Keratinocyte (primary cell): ENCODE measurements around the gene CISD2.

ENCODE experiments used
- CTCF ChIP-seq, 3 experiments: IDR thresholded peaks in 1 of 3; conservative IDR thresholded peaks in 1 of 3; optimal IDR thresholded peaks in 1 of 3; 2 replicates in 2 of 3; 3 replicates in 1 of 3; pipeline versions ENCODE3 to v1.5.1; 2011; ENCODE audit warnings: low read length in 3 of 3, mild to moderate bottlenecking in 3 of 3, moderate library complexity in 2 of 3, control low read depth in 1 of 3, inconsistent platforms in 1 of 3; ENCODE audit not compliant: insufficient read depth in 2 of 3; ENCODE audit errors: extremely low read depth in 1 of 3
- EZH2 ChIP-seq: IDR thresholded peaks from one replicate; pipeline ENCODE4 v1.6.1; 2012; ENCODE audit warnings: inconsistent platforms, mild to moderate bottlenecking, low read length, moderate library complexity

- TF ChIP-seq CTCF (optimal IDR thresholded peaks at IDR 0.05 in 1 of 3, IDR thresholded peaks at IDR 0.05 in 1 of 3, conservative IDR thresholded peaks at IDR 0.05 in 1 of 3; ENCODE audit: extremely low read depth in 1 of 3, insufficient read depth in 2 of 3, low read length in 3 of 3) (no peak), EZH2 (no peak)
Measured at GRCh38 chr4:102878901-102879300, 10.1 kb downstream of the CISD2 start.
